Colonic mucosa (tissue), 4 donors: Measurements from ENCODE around the gene NR1I3. TPM values are rescaled to one million over a fixed set of nuclear protein-coding genes. Genes with fewer than 3 reads are reported as not detected.
A peak's percentile ranks its signal among the peaks of the same experiment; 100 is the strongest.

ENCODE experiments used
- DNase-seq: peaks from one replicate; pipeline ENCODE4 v3.0.0-alpha.2; 2020
- H3K27ac ChIP-seq: fragments of 200-600 bp; one replicate; pipeline ENCODE4 v1.8.0; 2021
- H3K27me3 ChIP-seq: fragments of 200-600 bp; one replicate; pipeline ENCODE4 v1.8.0; 2021
- H3K36me3 ChIP-seq: fragments of 200-600 bp; one replicate; pipeline ENCODE4 v1.8.0; 2021
- H3K4me1 ChIP-seq: fragments of 200-600 bp; one replicate; pipeline ENCODE4 v1.8.0; 2021; ENCODE audit warnings: mild to moderate bottlenecking
- H3K4me3 ChIP-seq: fragments of 200-600 bp; one replicate; pipeline ENCODE4 v1.8.0; 2021
- H3K9ac ChIP-seq, 2 donors: one replicate each; pipeline ENCODE4 v1.7.0; 2013; ENCODE audit warnings: control low read depth in 2 of 2, low read depth in 2 of 2, low read length in 2 of 2
- H3K9me3 ChIP-seq: fragments of 200-600 bp; one replicate; pipeline ENCODE4 v1.8.0; 2021
- intact Hi-C: fragments of 100-400 bp; cut with DNase I; formaldehyde crosslinking; loops from one replicate; pipeline ENCODE4 v1.14.1; 2022
- total RNA-seq, 2 donors: library from RNA; stranded (reverse); fragmentation: NEBNext Ultra II Directional in 1 of 2; extraction: Animal tissue kit (Norgen Biotek cat#: 25700) in 1 of 2; gene quantifications; one replicate each; pipeline ENCODE4 v1.2.1, GENCODE V29; 2021
- TF ChIP-seq, protein P1 (sequence below): fragments of 200-600 bp; IDR thresholded peaks from one replicate; pipeline ENCODE4 v1.8.0; 2022; ENCODE audit warnings: antibody characterized with exemption, mild to moderate bottlenecking
- donor health status: healthy.
- donor health status: DM: no; HTN: no; CAD: no.
- donor health status: DM: no; HTN: no; CAD: no.

NR1I3 gene
- total RNA-seq, 2 donors from 2014 or later, result not detected

DNA sequence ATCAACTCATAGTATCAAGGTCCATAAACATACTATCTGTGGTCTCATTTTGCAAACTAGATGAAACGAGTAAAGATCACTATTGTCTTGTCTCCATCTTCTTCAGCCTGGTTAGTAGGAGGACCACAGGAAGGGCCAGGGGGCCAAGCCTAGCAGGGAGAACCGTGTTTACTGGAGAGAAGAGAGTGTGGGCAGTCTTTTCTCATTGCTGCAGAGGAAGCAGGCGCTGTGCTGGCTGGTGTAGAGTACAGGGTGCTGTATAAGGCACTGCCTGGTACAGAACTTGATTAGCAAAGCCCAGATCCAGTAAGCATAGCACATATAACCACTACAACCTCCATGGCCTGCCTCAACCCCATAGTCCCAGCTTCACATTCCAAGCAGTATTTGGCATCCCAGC, 50.7 kb downstream of the NR1I3 start:
- intact Hi-C loops, result no loop called here
- no peak for DNase-seq
- Histone ChIP-seq H3K9me3 (no peaks in the 10 kb centered on the region), H3K36me3 (no peaks in the 10 kb centered on the region), H3K27ac (no peak overlapping the region), H3K9ac (no peak overlapping the region), H3K4me1 (no peaks in the 10 kb centered on the region), H3K27me3 (no peaks in the 10 kb centered on the region), H3K4me3 (no peak overlapping the region)
- TF ChIP-seq, protein P1, sequence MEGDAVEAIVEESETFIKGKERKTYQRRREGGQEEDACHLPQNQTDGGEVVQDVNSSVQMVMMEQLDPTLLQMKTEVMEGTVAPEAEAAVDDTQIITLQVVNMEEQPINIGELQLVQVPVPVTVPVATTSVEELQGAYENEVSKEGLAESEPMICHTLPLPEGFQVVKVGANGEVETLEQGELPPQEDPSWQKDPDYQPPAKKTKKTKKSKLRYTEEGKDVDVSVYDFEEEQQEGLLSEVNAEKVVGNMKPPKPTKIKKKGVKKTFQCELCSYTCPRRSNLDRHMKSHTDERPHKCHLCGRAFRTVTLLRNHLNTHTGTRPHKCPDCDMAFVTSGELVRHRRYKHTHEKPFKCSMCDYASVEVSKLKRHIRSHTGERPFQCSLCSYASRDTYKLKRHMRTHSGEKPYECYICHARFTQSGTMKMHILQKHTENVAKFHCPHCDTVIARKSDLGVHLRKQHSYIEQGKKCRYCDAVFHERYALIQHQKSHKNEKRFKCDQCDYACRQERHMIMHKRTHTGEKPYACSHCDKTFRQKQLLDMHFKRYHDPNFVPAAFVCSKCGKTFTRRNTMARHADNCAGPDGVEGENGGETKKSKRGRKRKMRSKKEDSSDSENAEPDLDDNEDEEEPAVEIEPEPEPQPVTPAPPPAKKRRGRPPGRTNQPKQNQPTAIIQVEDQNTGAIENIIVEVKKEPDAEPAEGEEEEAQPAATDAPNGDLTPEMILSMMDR, result no peak

DNA sequence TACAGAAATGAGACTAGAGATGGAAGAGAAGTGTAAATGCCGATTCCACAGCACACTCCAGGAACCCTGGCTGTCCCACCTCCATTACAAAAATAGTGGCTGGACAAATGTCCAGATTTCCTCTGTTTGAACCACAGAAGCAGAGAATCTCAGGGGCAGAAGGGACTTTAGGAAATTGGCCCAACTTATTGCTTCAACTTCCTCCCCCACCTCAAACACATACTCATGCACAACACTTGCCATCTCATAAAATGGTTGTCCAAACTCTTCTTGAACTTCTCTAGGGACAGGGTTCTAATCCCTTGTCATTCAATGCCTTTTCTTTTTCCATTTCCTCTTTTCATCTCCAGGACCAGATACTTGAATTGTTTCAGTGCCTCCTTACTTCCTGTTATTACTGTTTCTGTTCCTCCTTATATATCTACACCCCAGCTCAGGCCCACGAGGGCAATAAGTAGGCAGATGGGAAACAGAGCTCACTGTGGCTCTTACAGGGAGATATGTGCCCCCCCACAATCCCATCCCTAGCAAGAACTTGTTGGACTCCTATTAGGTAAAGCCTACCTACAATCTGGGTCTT, 52.2 kb downstream of the NR1I3 start:
- Histone ChIP-seq H3K4me1 (no peaks in the 10 kb centered on the region), H3K36me3 (no peaks in the 10 kb centered on the region), H3K9ac (no peak overlapping the region), H3K4me3 (no peak overlapping the region), H3K9me3 (no peaks in the 10 kb centered on the region), H3K27ac (peak overlapping the region; percentile 79), H3K27me3 (no peaks in the 10 kb centered on the region)
- DNase-seq, result no peak
- intact Hi-C loops, result no loop called here
- TF ChIP-seq, protein P1, result no peak

DNA sequence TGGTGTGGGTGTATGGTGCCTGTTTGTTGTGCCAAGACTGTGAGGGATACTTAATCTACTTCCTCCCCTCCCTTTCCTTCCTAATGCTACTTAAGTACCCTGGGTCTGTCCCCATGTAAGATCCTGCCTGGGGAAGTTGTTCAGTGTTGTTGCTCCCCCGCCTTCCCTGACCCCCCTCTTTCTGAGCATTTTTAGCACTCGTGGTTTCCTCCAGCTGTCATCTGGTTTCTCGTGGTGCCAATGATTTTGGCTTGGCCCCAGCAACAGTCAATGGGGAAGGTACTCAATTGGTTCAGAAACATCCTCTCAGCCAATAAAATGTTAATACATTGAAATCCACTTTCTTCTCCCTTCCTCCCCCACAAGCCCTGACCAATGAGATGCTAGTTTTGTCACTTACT, 52.7 kb downstream of the NR1I3 start:
- TF ChIP-seq, protein P1, result no peak
- DNase-seq, result peak; percentile 66
- Histone ChIP-seq H3K27ac (peak overlapping the region; percentile 79), H3K9me3 (no peaks in the 10 kb centered on the region), H3K4me1 (no peaks in the 10 kb centered on the region), H3K9ac (no peak overlapping the region), H3K4me3 (no peak overlapping the region), H3K27me3 (no peaks in the 10 kb centered on the region), H3K36me3 (no peaks in the 10 kb centered on the region)
- intact Hi-C loops, result no loop called here

DNA sequence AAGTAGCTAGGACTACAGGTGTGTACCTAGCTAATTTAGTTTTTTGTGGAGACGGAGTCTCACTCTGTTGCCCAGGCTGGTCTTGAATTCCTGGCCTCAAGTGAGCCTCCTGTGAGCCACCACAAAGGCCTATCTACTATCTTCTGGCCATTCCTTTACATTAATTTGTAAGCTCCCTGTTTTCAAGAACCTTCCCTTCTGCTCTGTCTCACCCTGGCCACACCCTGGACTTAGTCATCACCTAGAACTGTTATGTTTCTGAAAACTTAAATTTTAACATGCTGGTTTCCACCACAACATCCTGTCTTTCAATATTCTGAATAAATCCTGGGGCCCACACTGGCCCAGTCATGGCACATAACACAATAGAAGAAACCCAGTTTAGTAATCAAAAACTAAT, 55.8 kb downstream of the NR1I3 start:
- Histone ChIP-seq H3K27me3 (no peaks in the 10 kb centered on the region), H3K36me3 (no peaks in the 10 kb centered on the region)
- TF ChIP-seq, protein P1, result no peak

DNA sequence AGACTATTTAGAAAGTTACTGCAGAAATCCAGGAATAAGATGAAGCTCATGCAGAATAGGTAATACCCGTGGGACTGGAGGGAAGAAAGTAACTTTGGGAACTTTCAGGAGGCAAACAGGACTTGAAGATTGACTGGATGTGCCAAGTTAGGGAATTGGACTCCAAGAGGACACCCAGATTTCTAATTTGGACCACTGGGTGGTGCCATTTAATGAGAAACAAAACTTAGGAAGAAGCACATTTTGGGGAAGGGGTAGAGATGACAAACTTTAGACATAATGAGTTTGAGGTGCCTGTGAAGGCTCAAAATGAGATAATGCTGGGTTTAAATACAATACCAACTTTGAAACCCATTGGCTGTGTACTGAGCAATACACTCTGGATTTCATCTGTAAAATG, 57.4 kb downstream of the NR1I3 start:
- no peak for DNase-seq
- Histone ChIP-seq H3K27ac (no peak overlapping the region), H3K27me3 (no peaks in the 10 kb centered on the region), H3K36me3 (no peaks in the 10 kb centered on the region), H3K9ac (no peak overlapping the region), H3K4me1 (peaks cover 4% of the 10 kb centered on the region), H3K4me3 (no peak overlapping the region), H3K9me3 (no peaks in the 10 kb centered on the region)
- TF ChIP-seq, protein P1, result no peak
- intact Hi-C loops, result no loop called here

More for the DNA sequence above, 55.8 kb downstream of the NR1I3 start:
- no peaks in the 10 kb centered on the region for H3K9me3 ChIP-seq
- DNase-seq, result no peak
- H3K4me3 ChIP-seq, result no peak overlapping the region
- no peaks in the 10 kb centered on the region for H3K4me1 ChIP-seq
- peak overlapping the region; percentile 16 for H3K27ac ChIP-seq
- intact Hi-C loops, result no loop called here
- H3K9ac ChIP-seq, result no peak overlapping the region
